Vagina (tissue), 2 donors: Measurements from ENCODE around the gene LCORL. TPM values are rescaled to one million over a fixed set of nuclear protein-coding genes. Genes with fewer than 3 reads are reported as not detected.

Source experiments
- DNase-seq, 2 donors: peaks; one replicate each; pipeline ENCODE4 v3.0.0-alpha.2; 2017; ENCODE audit errors: extremely low spot score in 2 of 2
- H3K27ac ChIP-seq: fragments of 200-600 bp; sonication (generic); one replicate; pipeline ENCODE4 v1.5.1; 2019
- H3K27me3 ChIP-seq: fragments of 200-600 bp; sonication (generic); one replicate; pipeline ENCODE4 v1.5.1; 2019
- H3K36me3 ChIP-seq, 2 donors: fragments of 200-600 bp; sonication (generic); one replicate each; pipeline ENCODE4 v1.5.1; 2017 to 2019
- H3K4me1 ChIP-seq: fragments of 200-600 bp; sonication (generic); one replicate; pipeline ENCODE4 v1.5.1; 2019
- H3K4me3 ChIP-seq, 2 donors: fragments of 200-600 bp; sonication (generic); 1 replicate in 1 of 2; 2 replicates in 1 of 2; pipeline ENCODE4 v1.5.1; 2016 to 2019
- H3K9me3 ChIP-seq: fragments of 200-600 bp; sonication (generic); one replicate; pipeline ENCODE4 v1.5.1; 2019
- POLR2A ChIP-seq, 2 donors: fragments of 450-650 bp; IDR thresholded peaks; one replicate each; pipeline ENCODE4 v1.6.1; 2017; ENCODE audit warnings: antibody characterized with exemption in 2 of 2, mild to moderate bottlenecking in 2 of 2, moderate library complexity in 2 of 2
- POLR2AphosphoS5 ChIP-seq, 2 donors: sonication (generic); formaldehyde crosslinking; IDR thresholded peaks; one replicate each; pipeline ENCODE4 v1.9.0; 2017; ENCODE audit warnings: antibody characterized with exemption in 2 of 2, mild to moderate bottlenecking in 2 of 2, low read depth in 1 of 2; ENCODE audit not compliant: insufficient read depth in 1 of 2
- intact Hi-C: fragments of 100-400 bp; cut with DNase I; formaldehyde crosslinking; loops from one replicate; pipeline ENCODE4 v1.15.1; 2023
- total RNA-seq: library from RNA; depleted of rRNA; stranded (reverse); fragments of >200 nt; gene quantifications from one replicate; pipeline ENCODE4 v1.2.3, GENCODE V29; 2016
- TF ChIP-seq, protein P1 (sequence below), 3 experiments: fragments of 450-650 bp in 2 of 3; fragments of 200-600 bp in 1 of 3; sonication (generic) in 1 of 3; IDR thresholded peaks; one replicate each; pipeline ENCODE4 v1.5.1; 2017 to 2019; ENCODE audit warnings: antibody characterized with exemption in 3 of 3, mild to moderate bottlenecking in 2 of 3, moderate library complexity in 2 of 3

The LCORL gene
- total RNA-seq, 1 donor from 2014 or later: 6.9 TPM

DNA sequence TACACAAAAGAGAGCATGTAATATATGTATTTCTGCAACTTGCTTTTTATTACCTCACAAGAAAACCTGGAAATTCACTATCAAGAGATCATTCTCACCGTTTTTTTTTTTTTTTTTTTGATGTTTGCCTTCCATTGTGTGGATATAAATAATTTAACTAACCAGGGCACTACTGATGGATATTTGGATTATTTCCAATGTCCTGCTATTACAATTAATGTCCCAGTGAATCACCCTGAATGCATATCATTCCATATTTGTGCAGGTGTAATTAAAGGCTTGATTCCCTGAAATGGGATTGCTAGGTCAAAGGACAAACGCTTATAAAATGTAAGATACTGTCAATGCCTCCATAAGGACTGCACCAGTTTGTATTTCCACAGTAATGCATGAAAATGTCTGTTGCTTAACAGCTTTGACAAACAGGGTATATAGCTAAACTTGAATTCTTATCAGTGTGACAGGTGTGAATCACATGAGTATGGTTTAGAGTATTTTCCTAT lies 123.0 kb downstream of the LCORL start:
- Histone ChIP-seq H3K4me1 (no peaks in the 10 kb centered on the region), H3K27ac (no peak overlapping the region), H3K4me3 (no peak overlapping the region), H3K9me3 (no peaks in the 10 kb centered on the region), H3K27me3 (no peaks in the 10 kb centered on the region), H3K36me3 (no peaks in the 10 kb centered on the region)
- intact Hi-C loops: no loop called here
- no peak for DNase-seq
- TF ChIP-seq POLR2AphosphoS5 (IDR thresholded peaks at IDR 0.05; ENCODE audit: insufficient read depth in 1 of 2, low read depth in 1 of 2) (no peak), POLR2A (IDR thresholded peaks at IDR 0.05) (no peak)
- TF ChIP-seq, protein P1, sequence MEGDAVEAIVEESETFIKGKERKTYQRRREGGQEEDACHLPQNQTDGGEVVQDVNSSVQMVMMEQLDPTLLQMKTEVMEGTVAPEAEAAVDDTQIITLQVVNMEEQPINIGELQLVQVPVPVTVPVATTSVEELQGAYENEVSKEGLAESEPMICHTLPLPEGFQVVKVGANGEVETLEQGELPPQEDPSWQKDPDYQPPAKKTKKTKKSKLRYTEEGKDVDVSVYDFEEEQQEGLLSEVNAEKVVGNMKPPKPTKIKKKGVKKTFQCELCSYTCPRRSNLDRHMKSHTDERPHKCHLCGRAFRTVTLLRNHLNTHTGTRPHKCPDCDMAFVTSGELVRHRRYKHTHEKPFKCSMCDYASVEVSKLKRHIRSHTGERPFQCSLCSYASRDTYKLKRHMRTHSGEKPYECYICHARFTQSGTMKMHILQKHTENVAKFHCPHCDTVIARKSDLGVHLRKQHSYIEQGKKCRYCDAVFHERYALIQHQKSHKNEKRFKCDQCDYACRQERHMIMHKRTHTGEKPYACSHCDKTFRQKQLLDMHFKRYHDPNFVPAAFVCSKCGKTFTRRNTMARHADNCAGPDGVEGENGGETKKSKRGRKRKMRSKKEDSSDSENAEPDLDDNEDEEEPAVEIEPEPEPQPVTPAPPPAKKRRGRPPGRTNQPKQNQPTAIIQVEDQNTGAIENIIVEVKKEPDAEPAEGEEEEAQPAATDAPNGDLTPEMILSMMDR (IDR thresholded peaks at IDR 0.05): no peak

- Histone ChIP-seq H3K4me1 (no peaks in the 10 kb centered on the region), H3K9me3 (no peaks in the 10 kb centered on the region), H3K27me3 (no peaks in the 10 kb centered on the region), H3K36me3 (no peaks in the 10 kb centered on the region), H3K4me3 (no peak overlapping the region), H3K27ac (no peak overlapping the region)
- TF ChIP-seq, protein P1 (IDR thresholded peaks at IDR 0.05): no peak
- TF ChIP-seq POLR2AphosphoS5 (IDR thresholded peaks at IDR 0.05; ENCODE audit: insufficient read depth in 1 of 2, low read depth in 1 of 2): no peak
- no peak for TF ChIP-seq POLR2A (IDR thresholded peaks at IDR 0.05)
- DNase-seq: no peak
- intact Hi-C loops: no loop called here
These were observed 126.1 kb downstream of the LCORL start for GRCh38 chr4:17895481-17895880.

DNA sequence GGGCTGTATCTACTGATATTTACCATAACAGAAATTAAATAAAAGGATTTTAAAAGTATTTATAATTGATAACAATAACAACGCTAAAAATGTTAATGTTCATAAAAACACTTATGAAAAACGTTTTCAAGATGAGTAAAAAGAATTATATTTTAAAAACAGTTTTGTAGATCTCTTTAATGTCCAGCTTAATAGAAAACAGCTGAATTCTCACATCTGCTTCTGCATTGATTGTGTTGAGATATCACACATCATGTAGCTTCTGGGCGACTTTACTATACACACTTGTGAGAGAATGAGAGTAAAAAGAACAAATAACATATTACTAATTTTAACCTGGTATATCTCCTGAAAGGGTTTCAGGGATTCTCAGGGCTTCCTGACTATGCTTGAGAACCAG lies 127.1 kb downstream of the LCORL start:
- H3K4me1 ChIP-seq: no peaks in the 10 kb centered on the region
- H3K27me3 ChIP-seq: no peaks in the 10 kb centered on the region
- H3K36me3 ChIP-seq: no peaks in the 10 kb centered on the region
- H3K9me3 ChIP-seq: no peaks in the 10 kb centered on the region
- H3K4me3 ChIP-seq: no peak overlapping the region
- no peak overlapping the region for H3K27ac ChIP-seq
- TF ChIP-seq, protein P1 (IDR thresholded peaks at IDR 0.05): no peak
- TF ChIP-seq POLR2AphosphoS5 (IDR thresholded peaks at IDR 0.05; ENCODE audit: insufficient read depth in 1 of 2, low read depth in 1 of 2) (no peak), POLR2A (IDR thresholded peaks at IDR 0.05) (no peak)
- intact Hi-C loops: no loop called here
- DNase-seq: no peak

- H3K27ac ChIP-seq: no peak overlapping the region
- intact Hi-C loops: loop anchor here (5.0 kb wide), 1 partner anchor 1212 kb away; no protein-coding TSS in a partner anchor
- no peaks in the 10 kb centered on the region for H3K36me3 ChIP-seq
- H3K9me3 ChIP-seq: no peaks in the 10 kb centered on the region
- no peak for DNase-seq
- no peaks in the 10 kb centered on the region for H3K4me1 ChIP-seq
- TF ChIP-seq, protein P1 (IDR thresholded peaks at IDR 0.05): no peak
- TF ChIP-seq POLR2AphosphoS5 (IDR thresholded peaks at IDR 0.05; ENCODE audit: insufficient read depth in 1 of 2, low read depth in 1 of 2) (no peak), POLR2A (IDR thresholded peaks at IDR 0.05) (no peak)
- no peaks in the 10 kb centered on the region for H3K27me3 ChIP-seq
- H3K4me3 ChIP-seq: no peak overlapping the region
These were observed 131.9 kb downstream of the LCORL start for GRCh38 chr4:17889692-17890091.

- Histone ChIP-seq H3K27me3 (no peaks in the 10 kb centered on the region), H3K27ac (no peak overlapping the region), H3K4me1 (no peaks in the 10 kb centered on the region), H3K9me3 (no peaks in the 10 kb centered on the region), H3K36me3 (no peaks in the 10 kb centered on the region), H3K4me3 (no peak overlapping the region)
- TF ChIP-seq, protein P1 (IDR thresholded peaks at IDR 0.05): no peak
- no peak for TF ChIP-seq POLR2AphosphoS5 (IDR thresholded peaks at IDR 0.05; ENCODE audit: insufficient read depth in 1 of 2, low read depth in 1 of 2)
- no peak for TF ChIP-seq POLR2A (IDR thresholded peaks at IDR 0.05)
- DNase-seq: no peak
- intact Hi-C loops: no loop called here
These were observed 137.0 kb downstream of the LCORL start for GRCh38 chr4:17884511-17884910.
